Measurements from ENCODE around the gene KLHL13. TPM values are rescaled to one million over a fixed set of nuclear protein-coding genes. Genes with fewer than 3 reads are reported as not detected.
"Not testable (repeated sequence)": the region's sequence is repeated elsewhere in the genome, so short reads cannot be mapped to it uniquely, and the experiment has no call there.

KLHL13 gene
- total and polyA plus RNA-seq, 8 donors = 1.6 to 4.1 (median 2.8) TPM

GRCh38 chrX:118129681-118130080 is 13.1 kb upstream of the KLHL13 start:
- TF ChIP-seq CTCF (IDR thresholded peaks at IDR 0.05) = no peak
- no peak for DNase-seq
- H3K4me3 ChIP-seq = no peak overlapping the region

GRCh38 chrX:118128724-118129123 is 12.1 kb upstream of the KLHL13 start:
- no peak overlapping the region for H3K4me3 ChIP-seq
- no peak overlapping the region for H3K27ac ChIP-seq
- H3K27me3 ChIP-seq = no peaks in the 10 kb centered on the region
- no peaks in the 10 kb centered on the region for H3K9me3 ChIP-seq
- no peaks in the 10 kb centered on the region for H3K36me3 ChIP-seq
- H3K4me1 ChIP-seq = no peaks in the 10 kb centered on the region
- DNase-seq = no peak
- intact Hi-C loops (cut with DNase I) = no loop called here
- TF ChIP-seq CTCF (IDR thresholded peaks at IDR 0.05) = no peak
- ATAC-seq = no peak

More at GRCh38 chrX:118129681-118130080, 13.1 kb upstream of the KLHL13 start:
- ATAC-seq = no peak
- no peaks in the 10 kb centered on the region for H3K9me3 ChIP-seq
- H3K36me3 ChIP-seq = no peaks in the 10 kb centered on the region
- intact Hi-C loops (cut with DNase I) = no loop called here
- H3K4me1 ChIP-seq = no peaks in the 10 kb centered on the region
- H3K27ac ChIP-seq = no peak overlapping the region
- no peaks in the 10 kb centered on the region for H3K27me3 ChIP-seq

GRCh38 chrX:118126286-118126685 is 9.7 kb upstream of the KLHL13 start:
- H3K27me3 ChIP-seq = no peaks in the 10 kb centered on the region
- TF ChIP-seq CTCF (IDR thresholded peaks at IDR 0.05) = no peak
- no peak overlapping the region for H3K4me3 ChIP-seq
- intact Hi-C loops (cut with DNase I) = no loop called here
- H3K27ac ChIP-seq = no peak overlapping the region
- H3K9me3 ChIP-seq = no peaks in the 10 kb centered on the region
- H3K36me3 ChIP-seq = no peaks in the 10 kb centered on the region
- DNase-seq (no peak), ATAC-seq (no peak)
- H3K4me1 ChIP-seq = no peaks in the 10 kb centered on the region

- intact Hi-C loops (cut with DNase I) = not testable (repeated sequence)
Observed at GRCh38 chrX:118124243-118124642, 7.6 kb upstream of the KLHL13 start.

GRCh38 chrX:118117741-118118140 is 1.1 kb upstream of the KLHL13 start:
- Histone ChIP-seq H3K27ac (no peak overlapping the region), H3K9me3 (no peaks in the 10 kb centered on the region), H3K36me3 (no peaks in the 10 kb centered on the region), H3K4me1 (no peaks in the 10 kb centered on the region), H3K4me3 (no peak overlapping the region), H3K27me3 (peaks cover 23 to 24% of the 10 kb centered on the region in 2 donors)
- TF ChIP-seq CTCF (IDR thresholded peaks at IDR 0.05) = no peak
- DNase-seq (no peak), ATAC-seq (no peak)
- intact Hi-C loops (cut with DNase I) = no loop called here

More at GRCh38 chrX:118124243-118124642, 7.6 kb upstream of the KLHL13 start:
- not testable (repeated sequence) for H3K9me3 ChIP-seq, ATAC-seq, H3K36me3 ChIP-seq, DNase-seq, H3K4me3 ChIP-seq, H3K27ac ChIP-seq, H3K4me1 ChIP-seq, H3K27me3 ChIP-seq
